HEK293 (cell line): ENCODE results near the gene SIX3.

Experiments used
- CTCF ChIA-PET: fragments of 350-600 bp; formaldehyde crosslinking; extraction: SDS; loops from one replicate; lab custom pipeline; 2021; ENCODE audit warnings: antibody characterized with exemption; lab: Yijun Ruan, JAX
- POLR2A ChIA-PET: fragments of 300-600 bp; formaldehyde crosslinking; extraction: SDS; loops from one replicate; lab custom pipeline; 2020; ENCODE audit warnings: antibody characterized with exemption, inconsistent platforms; lab: Yijun Ruan, JAX
- H3K27ac ChIP-seq: fragments of 200-500 bp; sonication (Bioruptor generic); 2 replicates; pipeline ENCODE4 v1.5.1; 2014; ENCODE audit warnings: low read depth, low read length, control low read depth, inconsistent platforms; ENCODE audit errors: extremely low read depth
- H3K36me3 ChIP-seq, 2 experiments: fragments of 200-500 bp in 1 of 2; sonication (Bioruptor generic) in 1 of 2; 1 replicate in 1 of 2; 2 replicates in 1 of 2; pipeline ENCODE4 v1.5.1; 2014 to 2017; ENCODE audit warnings: inconsistent platforms in 2 of 2, low read length in 2 of 2; ENCODE audit not compliant: control insufficient read depth in 2 of 2, insufficient read depth in 1 of 2
- H3K4me1 ChIP-seq: fragments of 200-500 bp; sonication (Bioruptor generic); 2 replicates; pipeline ENCODE4 v1.5.1; 2014; ENCODE audit warnings: mild to moderate bottlenecking, low read length, inconsistent platforms; ENCODE audit not compliant: control insufficient read depth, insufficient read depth
- H3K4me3 ChIP-seq: 2 replicates; pipeline ENCODE4 v1.5.1; 2011; ENCODE audit warnings: low read depth, mild to moderate bottlenecking, control low read depth, low read length, moderate library complexity
- H3K9me3 ChIP-seq: fragments of 200-500 bp; sonication (Bioruptor generic); 2 replicates; pipeline ENCODE4 v1.5.1; 2014; ENCODE audit warnings: low read depth, low read length, inconsistent platforms; ENCODE audit not compliant: control insufficient read depth, insufficient read depth
- BCL11A ChIP-seq: fragments of 450-650 bp; formaldehyde crosslinking; IDR thresholded peaks from 2 replicates; pipeline ENCODE4 v1.5.1; 2016; ENCODE audit warnings: low read depth, missing biosample characterization, missing genetic modification characterization
- GLI4 ChIP-seq: fragments of 450-650 bp; formaldehyde crosslinking; IDR thresholded peaks from 2 replicates; pipeline ENCODE4 v1.5.1; 2016; ENCODE audit warnings: missing biosample characterization, missing genetic modification characterization
- KLF16 ChIP-seq: fragments of 450-650 bp; formaldehyde crosslinking; IDR thresholded peaks from 2 replicates; pipeline ENCODE4 v1.5.1; 2017; ENCODE audit warnings: missing biosample characterization, missing genetic modification characterization
- PRDM1 ChIP-seq: fragments of 450-650 bp; formaldehyde crosslinking; IDR thresholded peaks from 2 replicates; pipeline ENCODE4; 2016; ENCODE audit warnings: missing biosample characterization, missing genetic modification characterization
- ZBTB6 ChIP-seq: fragments of 450-650 bp; formaldehyde crosslinking; IDR thresholded peaks from 2 replicates; pipeline ENCODE4 v1.5.1; 2017; ENCODE audit warnings: missing biosample characterization, missing genetic modification characterization
- ZFP37 ChIP-seq: fragments of 450-650 bp; formaldehyde crosslinking; IDR thresholded peaks from 2 replicates; pipeline ENCODE4 v1.5.1; 2016; ENCODE audit warnings: missing biosample characterization, missing genetic modification characterization
- ZFP41 ChIP-seq: fragments of 450-650 bp; formaldehyde crosslinking; IDR thresholded peaks from 2 replicates; pipeline ENCODE4 v1.5.1; 2016; ENCODE audit warnings: missing biosample characterization, missing genetic modification characterization, borderline replicate concordance
- ZNF354C ChIP-seq: fragments of 450-650 bp; formaldehyde crosslinking; IDR thresholded peaks from 2 replicates; pipeline ENCODE4 v1.5.1; 2016; ENCODE audit warnings: missing biosample characterization, missing genetic modification characterization, low read depth, borderline replicate concordance
- ZNF362 ChIP-seq: fragments of 450-650 bp; formaldehyde crosslinking; IDR thresholded peaks from 2 replicates; pipeline ENCODE4 v1.5.1; 2016; ENCODE audit warnings: missing biosample characterization, missing genetic modification characterization
- ZNF423 ChIP-seq: fragments of 450-650 bp; formaldehyde crosslinking; IDR thresholded peaks from 2 replicates; pipeline ENCODE4 v1.5.1; 2016; ENCODE audit warnings: missing biosample characterization, missing genetic modification characterization
- ZNF501 ChIP-seq: fragments of 450-650 bp; formaldehyde crosslinking; IDR thresholded peaks from 2 replicates; pipeline ENCODE4 v1.5.1; 2016; ENCODE audit warnings: missing biosample characterization, missing genetic modification characterization
- ZNF529 ChIP-seq: fragments of 450-650 bp; formaldehyde crosslinking; IDR thresholded peaks from 2 replicates; pipeline ENCODE4 v1.5.1; 2017; ENCODE audit warnings: missing genetic modification characterization, missing biosample characterization; ENCODE audit not compliant: insufficient replicate concordance
- ZNF600 ChIP-seq: fragments of 450-650 bp; formaldehyde crosslinking; IDR thresholded peaks from 2 replicates; pipeline ENCODE4 v1.5.1; 2016; ENCODE audit warnings: missing biosample characterization, missing genetic modification characterization
- ZNF610 ChIP-seq: fragments of 450-650 bp; formaldehyde crosslinking; IDR thresholded peaks from 2 replicates; pipeline ENCODE4 v1.5.1; 2016; ENCODE audit warnings: missing biosample characterization, missing genetic modification characterization, borderline replicate concordance
- ZNF621 ChIP-seq: fragments of 450-650 bp; formaldehyde crosslinking; IDR thresholded peaks from 2 replicates; pipeline ENCODE4 v1.5.1; 2017; ENCODE audit warnings: missing biosample characterization, missing genetic modification characterization
- ZNF626 ChIP-seq: fragments of 450-650 bp; sonication (Bioruptor Pico); formaldehyde crosslinking; IDR thresholded peaks from 2 replicates; pipeline ENCODE4 v1.5.1; 2018; ENCODE audit warnings: missing biosample characterization, missing genetic modification characterization, inconsistent platforms
- ZNF629 ChIP-seq: fragments of 450-650 bp; formaldehyde crosslinking; IDR thresholded peaks from 2 replicates; pipeline ENCODE4 v1.5.1; 2017; ENCODE audit warnings: missing biosample characterization, missing genetic modification characterization
- ZNF639 ChIP-seq: fragments of 450-650 bp; formaldehyde crosslinking; IDR thresholded peaks from 2 replicates; pipeline ENCODE4 v1.5.1; 2016; ENCODE audit warnings: missing biosample characterization, missing genetic modification characterization
- ZNF645 ChIP-seq: fragments of 450-650 bp; formaldehyde crosslinking; IDR thresholded peaks from 2 replicates; pipeline ENCODE4; 2016; ENCODE audit warnings: missing biosample characterization, missing genetic modification characterization
- ZNF670 ChIP-seq: fragments of 450-650 bp; formaldehyde crosslinking; IDR thresholded peaks from 2 replicates; pipeline ENCODE4 v1.5.1; 2016; ENCODE audit warnings: missing biosample characterization, missing genetic modification characterization, low read depth
- ZNF677 ChIP-seq: fragments of 450-650 bp; IDR thresholded peaks from 2 replicates; pipeline ENCODE4 v1.5.0; 2018; ENCODE audit warnings: missing biosample characterization, mild to moderate bottlenecking, missing genetic modification characterization, moderate library complexity
- ZNF692 ChIP-seq: fragments of 450-650 bp; formaldehyde crosslinking; IDR thresholded peaks from 2 replicates; pipeline ENCODE4 v1.5.1; 2016; ENCODE audit warnings: missing biosample characterization, missing genetic modification characterization
- ZNF768 ChIP-seq: fragments of 450-650 bp; formaldehyde crosslinking; IDR thresholded peaks from 2 replicates; pipeline ENCODE4 v1.5.1; 2018; ENCODE audit warnings: missing biosample characterization, mild to moderate bottlenecking, missing genetic modification characterization
- ZNF776 ChIP-seq: fragments of 450-650 bp; formaldehyde crosslinking; IDR thresholded peaks from 2 replicates; pipeline ENCODE4 v1.5.0; 2017; ENCODE audit warnings: missing biosample characterization, missing genetic modification characterization, borderline replicate concordance
- ZNF792 ChIP-seq: fragments of 450-650 bp; formaldehyde crosslinking; IDR thresholded peaks from 2 replicates; pipeline ENCODE4 v1.5.1; 2016; ENCODE audit warnings: missing biosample characterization, missing genetic modification characterization
- ZNF837 ChIP-seq: fragments of 450-650 bp; formaldehyde crosslinking; IDR thresholded peaks from 2 replicates; pipeline ENCODE4 v1.5.1; 2016; ENCODE audit warnings: missing biosample characterization, missing genetic modification characterization

Gene SIX3

GRCh38 chr2:44904578-44904977 lies 36.9 kb upstream of the SIX3 start:
- no peak overlapping the region for H3K27ac ChIP-seq
- no peaks in the 10 kb centered on the region for H3K4me1 ChIP-seq
- no peaks in the 10 kb centered on the region for H3K36me3 ChIP-seq
- H3K9me3 ChIP-seq, result no peaks in the 10 kb centered on the region
- no peak for TF ChIP-seq ZNF639 (tag by site-specific recombination)
- TF ChIP-seq ZFP37 (tag by site-specific recombination), result no peak
- TF ChIP-seq ZNF776 (tag by site-specific recombination), result no peak
- no peak for TF ChIP-seq ZNF423 (tag by site-specific recombination)
- TF ChIP-seq ZNF692 (tag by site-specific recombination), result no peak
- TF ChIP-seq ZNF626 (tag by site-specific recombination), result no peak
- no peak for TF ChIP-seq ZNF600 (tag by site-specific recombination)
- TF ChIP-seq, all 188 proteins: peak for 0
- ChIA-PET CTCF (no interaction called here), POLR2A (no interaction called here)
- H3K4me3 ChIP-seq, result no peak overlapping the region

- Histone ChIP-seq H3K27ac (no peak overlapping the region), H3K4me3 (no peak overlapping the region), H3K4me1 (no peaks in the 10 kb centered on the region), H3K36me3 (no peaks in the 10 kb centered on the region), H3K9me3 (no peaks in the 10 kb centered on the region)
- ChIA-PET POLR2A (no interaction called here), CTCF (no interaction called here)
- TF ChIP-seq ZNF610 (tag by site-specific recombination), result no peak
- TF ChIP-seq KLF16 (tag by site-specific recombination), result no peak
- TF ChIP-seq ZNF529 (tag by site-specific recombination), result no peak
- no peak for TF ChIP-seq ZNF639 (tag by site-specific recombination)
- no peak for TF ChIP-seq ZNF354C (tag by site-specific recombination)
- no peak for TF ChIP-seq GLI4
- no peak for TF ChIP-seq PRDM1 (tag by site-specific recombination)
- no peak for TF ChIP-seq ZNF677 (tag by site-specific recombination)
These were observed 34.5 kb upstream of the SIX3 start for GRCh38 chr2:44906972-44907371.

GRCh38 chr2:44909831-44910230 lies 31.7 kb upstream of the SIX3 start:
- no peaks in the 10 kb centered on the region for H3K4me1 ChIP-seq
- no peaks in the 10 kb centered on the region for H3K9me3 ChIP-seq
- no peaks in the 10 kb centered on the region for H3K36me3 ChIP-seq
- ChIA-PET CTCF (no interaction called here), POLR2A (no interaction called here)
- no peak overlapping the region for H3K27ac ChIP-seq
- no peak overlapping the region for H3K4me3 ChIP-seq
- TF ChIP-seq ZBTB6 (tag by site-specific recombination), result no peak
- TF ChIP-seq ZNF792, result no peak
- TF ChIP-seq ZNF362 (tag by site-specific recombination), result no peak
- no peak for TF ChIP-seq ZNF670
- no peak for TF ChIP-seq ZNF501
- TF ChIP-seq ZNF645, result no peak
- TF ChIP-seq ZNF837 (tag by site-specific recombination), result no peak
- TF ChIP-seq ZNF768 (tag by site-specific recombination), result no peak
- TF ChIP-seq BCL11A (tag by site-specific recombination), result no peak
- no peak for TF ChIP-seq ZNF629 (tag by site-specific recombination)
- no peak for TF ChIP-seq ZNF600 (tag by site-specific recombination)
- TF ChIP-seq ZNF621 (tag by site-specific recombination), result no peak
- TF ChIP-seq ZFP41 (tag by site-specific recombination), result no peak
